Right forelimb (tissue), 1 donor: ENCODE measurements around the gene LHPP.

Experiments used
- DNase-seq: peaks from one replicate; pipeline ENCODE4 v3.0.0-alpha.2; 2018

LHPP gene

GRCh38 chr10:124448696-124449169 lies 12.9 kb upstream of the LHPP start:
- DNase-seq: no peak

GRCh38 chr10:124449170-124450011 lies 12.2 kb upstream of the LHPP start:
- no peak for DNase-seq

- DNase-seq: peak; percentile 47
Observed at GRCh38 chr10:124450012-124450782, 11.4 kb upstream of the LHPP start, which contains the start of gene NKX1-2. Gene NKX1-2 (minus strand): TSS chr10:124450035. CDS start chr10:124449943, 92 bp downstream.

- no peak for DNase-seq
Observed at GRCh38 chr10:124450783-124451057, 10.9 kb upstream of the LHPP start.

GRCh38 chr10:124451276-124451675 lies 10.3 kb upstream of the LHPP start:
- no peak for DNase-seq

GRCh38 chr10:124453960-124454610 lies 7.5 kb upstream of the LHPP start:
- DNase-seq: no peak

GRCh38 chr10:124455441-124455840 lies 6.2 kb upstream of the LHPP start:
- no peak for DNase-seq

GRCh38 chr10:124458473-124458872 lies 3.1 kb upstream of the LHPP start:
- DNase-seq: no peak

GRCh38 chr10:124458889-124459288 lies 2.7 kb upstream of the LHPP start:
- no peak for DNase-seq

GRCh38 chr10:124459395-124459794 lies 2.2 kb upstream of the LHPP start:
- DNase-seq: no peak

- DNase-seq: no peak
Observed at GRCh38 chr10:124460144-124460543, 1.5 kb upstream of the LHPP start.

- no peak for DNase-seq
Observed at GRCh38 chr10:124462348-124462695, 699 bp downstream of the LHPP start.

- DNase-seq: no peak
Observed at GRCh38 chr10:124464028-124464965, 2.7 kb downstream of the LHPP start.

- no peak for DNase-seq
Observed at GRCh38 chr10:124465003-124465776, 3.6 kb downstream of the LHPP start.

- no peak for DNase-seq
Observed at GRCh38 chr10:124465777-124466488, 4.3 kb downstream of the LHPP start.

GRCh38 chr10:124467165-124467564 lies 5.5 kb downstream of the LHPP start:
- DNase-seq: no peak

- DNase-seq: no peak
Observed at GRCh38 chr10:124468624-124469023, 7.0 kb downstream of the LHPP start.

GRCh38 chr10:124469956-124470484 lies 8.4 kb downstream of the LHPP start:
- no peak for DNase-seq

GRCh38 chr10:124470544-124471434 lies 9.2 kb downstream of the LHPP start:
- DNase-seq: no peak

- no peak for DNase-seq
Observed at GRCh38 chr10:124472071-124472470, 10.4 kb downstream of the LHPP start.
